HL-60 (cell line): Measurements from ENCODE around the gene NPIPA3.
"Not testable (repeated sequence)": the region's sequence is repeated elsewhere in the genome, so short reads cannot be mapped to it uniquely, and the experiment has no call there.

Source experiments
- DNase-seq, 2 experiments: peaks; one replicate each; pipeline ENCODE4 v3.0.0-alpha.2; 2010 to 2020; ENCODE audit warnings: low read depth in 1 of 2, low spot score in 1 of 2
- H3K27ac ChIP-seq: fragments of 250-450 bp; sonication (Bioruptor Pico); replicated peaks from 2 replicates; pipeline ENCODE4 v1.5.1; 2020; ENCODE audit warnings: mild to moderate bottlenecking, moderate library complexity
- H3K27me3 ChIP-seq: fragments of 250-450 bp; sonication (Bioruptor Pico); 2 replicates; pipeline ENCODE4 v1.5.1; 2021; ENCODE audit warnings: mild to moderate bottlenecking, moderate library complexity; ENCODE audit not compliant: insufficient read depth, poor library complexity, severe bottlenecking
- H3K4me3 ChIP-seq: replicated peaks from 2 replicates; pipeline ENCODE4 v1.5.1; 2011; ENCODE audit warnings: mild to moderate bottlenecking, control low read depth, low read length; ENCODE audit not compliant: insufficient read depth
- CTCF ChIP-seq: IDR thresholded peaks from one replicate; pipeline ENCODE4 v1.5.1; 2011; ENCODE audit warnings: low read length, control low read depth, inconsistent platforms; ENCODE audit not compliant: insufficient read depth
- GABPA ChIP-seq: IDR thresholded peaks from 2 replicates; pipeline ENCODE4 v1.6.1; 2012; ENCODE audit warnings: low read depth
- POLR2AphosphoS5 ChIP-seq: IDR thresholded peaks from 2 replicates; pipeline ENCODE4 v1.6.1; 2012; ENCODE audit warnings: low read depth
- REST ChIP-seq: IDR thresholded peaks from 2 replicates; pipeline ENCODE4 v1.6.1; 2012; ENCODE audit warnings: low read depth; ENCODE audit not compliant: insufficient replicate concordance
- SPI1 ChIP-seq: IDR thresholded peaks from 2 replicates; pipeline ENCODE4 v1.6.1; 2012; ENCODE audit warnings: low read depth, mild to moderate bottlenecking, borderline replicate concordance

The NPIPA3 gene

GRCh38 chr16:14677627-14678026 lies 25.6 kb upstream of the NPIPA3 start:
- no peak for DNase-seq
- no peaks in the 10 kb centered on the region for H3K27me3 ChIP-seq
- H3K27ac ChIP-seq, result no peak overlapping the region
- no peak for TF ChIP-seq POLR2AphosphoS5
- no peak for TF ChIP-seq CTCF
- H3K4me3 ChIP-seq, result no peak overlapping the region

GRCh38 chr16:14678748-14679497 lies 24.3 kb upstream of the NPIPA3 start:
- no peak for DNase-seq
- TF ChIP-seq SPI1 (no peak), GABPA (no peak), REST (no peak), POLR2AphosphoS5 (no peak)
- Histone ChIP-seq H3K27me3 (no peaks in the 10 kb centered on the region), H3K27ac (no peak overlapping the region), H3K4me3 (no peak overlapping the region)

GRCh38 chr16:14680396-14680795 lies 22.8 kb upstream of the NPIPA3 start:
- H3K27me3 ChIP-seq, result not testable (repeated sequence)

GRCh38 chr16:14681115-14681514 lies 22.1 kb upstream of the NPIPA3 start:
- Histone ChIP-seq H3K27me3 (no peaks in the 10 kb centered on the region), H3K4me3 (no peak overlapping the region), H3K27ac (no peak overlapping the region)
- TF ChIP-seq SPI1 (no peak), REST (no peak), CTCF (no peak), GABPA (no peak), POLR2AphosphoS5 (no peak)
- no peak for DNase-seq

More at GRCh38 chr16:14680396-14680795, 22.8 kb upstream of the NPIPA3 start:
- not testable (repeated sequence) for DNase-seq, H3K4me3 ChIP-seq, H3K27ac ChIP-seq

- Histone ChIP-seq H3K4me3 (no peak overlapping the region), H3K27me3 (no peaks in the 10 kb centered on the region), H3K27ac (no peak overlapping the region)
- TF ChIP-seq GABPA (no peak), SPI1 (no peak), CTCF (no peak), POLR2AphosphoS5 (no peak), REST (no peak)
- no peak for DNase-seq
Observed at GRCh38 chr16:14682121-14682520, 21.1 kb upstream of the NPIPA3 start.
